HepG2 (cell line): Measurements from ENCODE around the gene IL1RAPL2. TPM values are rescaled to one million over a fixed set of nuclear protein-coding genes. Genes with fewer than 3 reads are reported as not detected.

Source experiments
- ATAC-seq: fragments of 200-7000 bp; cut with Tn5 transposase; 3 replicates; pipeline ENCODE4 v1.9.1; 2020; ENCODE audit warnings: mild to moderate bottlenecking, moderate library complexity
- BruUV-seq: library from RNA; stranded (reverse); fragments of 400-500 nt; replicated peaks from 2 replicates; lab custom pipeline; 2021; lab: Mats Ljungman, UMichigan
- CTCF ChIA-PET: fragments of 300-600 bp; formaldehyde crosslinking; extraction: SDS; loops from one replicate; lab custom pipeline; 2021; ENCODE audit warnings: low total read pairs, inconsistent platforms, low intra/inter-chr PET ratio; lab: Yijun Ruan, JAX
- POLR2A ChIA-PET: fragments of 350-600 bp; sonication (Branson Sonifier 250); formaldehyde crosslinking; loops from one replicate; lab custom pipeline; 2020; ENCODE audit warnings: antibody characterized with exemption, inconsistent platforms; lab: Yijun Ruan, JAX
- DNase-seq: peaks from one replicate; pipeline ENCODE4 v3.0.0-alpha.2; 2015; ENCODE audit warnings: low spot score
- FAIRE-seq: peaks from 3 replicates; lab custom pipeline; 2011; peaks lifted over from hg19 to GRCh38; lab: Jason Lieb, UNC
- H2AFZ ChIP-seq: one replicate; pipeline ENCODE4 v1.6.1; 2011; ENCODE audit warnings: low read length, inconsistent platforms
- H3K27ac ChIP-seq: fragments of 300-600 bp; 3 replicates; pipeline ENCODE4 v1.8.0; 2011; ENCODE audit warnings: mixed run types, mild to moderate bottlenecking, mixed read lengths, low read length, inconsistent platforms; ENCODE audit not compliant: insufficient read depth; ENCODE audit errors: extremely low read length
- H3K27me3 ChIP-seq, 2 experiments: fragments of 200-600 bp in 1 of 2; 2 replicates in 1 of 2; 3 replicates in 1 of 2; pipeline versions ENCODE4 v1.6.0 to v1.8.0; 2011; ENCODE audit warnings: low read length in 2 of 2, mild to moderate bottlenecking in 2 of 2, moderate library complexity in 2 of 2, inconsistent platforms in 1 of 2; ENCODE audit not compliant: insufficient read depth in 2 of 2, control insufficient read depth in 1 of 2
- H3K36me3 ChIP-seq, 2 experiments: fragments of 200-600 bp in 1 of 2; replicated peaks in 1 of 2; 2 replicates in 1 of 2; 3 replicates in 1 of 2; pipeline versions ENCODE4 v1.5.1 to v1.8.0; 2011; ENCODE audit warnings: low read length in 2 of 2, inconsistent platforms in 1 of 2; ENCODE audit not compliant: insufficient read depth in 2 of 2, control insufficient read depth in 1 of 2
- H3K4me1 ChIP-seq: 2 replicates; pipeline ENCODE4 v1.5.1; 2012; ENCODE audit warnings: low read length, inconsistent platforms; ENCODE audit not compliant: insufficient read depth
- H3K4me2 ChIP-seq: 2 replicates; pipeline ENCODE4 v1.6.0; 2011; ENCODE audit warnings: low read depth, low read length, inconsistent platforms
- H3K4me3 ChIP-seq, 3 experiments: fragments of 200-600 bp in 1 of 3; sonication (generic), shearing (Covaris generic) in 1 of 3; replicated peaks in 1 of 3; 2 replicates each; pipeline ENCODE4 v1.5.1; 2011 to 2016; ENCODE audit warnings: low read length in 3 of 3, inconsistent platforms in 2 of 3, low read depth in 2 of 3, mild to moderate bottlenecking in 2 of 3, control low read depth in 1 of 3, mixed read lengths in 1 of 3; ENCODE audit not compliant: insufficient read depth in 1 of 3
- H3K79me2 ChIP-seq: one replicate; pipeline ENCODE4 v1.6.1; 2011; ENCODE audit warnings: low read length, inconsistent platforms; ENCODE audit not compliant: insufficient read depth
- H3K9ac ChIP-seq: 2 replicates; pipeline ENCODE4 v1.6.0; 2011; ENCODE audit warnings: mild to moderate bottlenecking, low read depth, low read length, inconsistent platforms; ENCODE audit not compliant: insufficient read depth
- H3K9me3 ChIP-seq: 2 replicates; pipeline ENCODE4 v1.5.1; 2012; ENCODE audit warnings: mild to moderate bottlenecking, low read length
- H4K20me1 ChIP-seq: 2 replicates; pipeline ENCODE4 v1.6.0; 2011; ENCODE audit warnings: inconsistent platforms, mild to moderate bottlenecking, low read length, moderate library complexity; ENCODE audit not compliant: insufficient read depth
- ATRX ChIP-seq: sonication (generic); formaldehyde crosslinking; IDR thresholded peaks from 2 replicates; pipeline ENCODE4 v1.4.0; 2020; ENCODE audit warnings: missing genetic modification reagents, borderline replicate concordance
- BHLHE40 ChIP-seq: IDR thresholded peaks from 2 replicates; pipeline ENCODE4 v1.6.1; 2011; ENCODE audit warnings: low read length, improper control_type of control experiment
- DBP ChIP-seq: sonication (generic); formaldehyde crosslinking; IDR thresholded peaks from 2 replicates; pipeline ENCODE4 v1.4.0; 2020; ENCODE audit warnings: missing genetic modification reagents; ENCODE audit errors: not compliant biosample characterization
- EEA1 ChIP-seq: sonication (generic); formaldehyde crosslinking; IDR thresholded peaks from 2 replicates; pipeline ENCODE4 v1.5.1; 2020; ENCODE audit warnings: mild to moderate bottlenecking, missing genetic modification reagents, borderline replicate concordance
- ETV5 ChIP-seq: IDR thresholded peaks from 2 replicates; pipeline ENCODE4 v1.6.1; 2018; ENCODE audit warnings: missing biosample characterization, missing genetic modification reagents, inconsistent platforms, borderline replicate concordance
- MEIS1 ChIP-seq: sonication (generic); formaldehyde crosslinking; IDR thresholded peaks from 2 replicates; pipeline ENCODE4 v1.9.0; 2021; ENCODE audit warnings: mild to moderate bottlenecking, missing genetic modification reagents, moderate library complexity, borderline replicate concordance
- SKI ChIP-seq: fragments of 450-650 bp; IDR thresholded peaks from one replicate; pipeline ENCODE4 v1.6.1; 2018; ENCODE audit warnings: mild to moderate bottlenecking; ENCODE audit not compliant: partially characterized antibody
- SRSF1 ChIP-seq: fragments of 200-400 bp; formaldehyde crosslinking; optimal IDR thresholded peaks from 2 replicates; pipeline ENCODE3; 2017; ENCODE audit warnings: mild to moderate bottlenecking, low read depth, low read length, moderate library complexity
- TP53 ChIP-seq: sonication (generic); formaldehyde crosslinking; conservative IDR thresholded peaks from 2 replicates; pipeline ENCODE4 v1.4.0; 2020; ENCODE audit warnings: missing genetic modification reagents
- USF2 ChIP-seq, 2 experiments: sonication (generic) in 1 of 2; formaldehyde crosslinking in 1 of 2; IDR thresholded peaks; 2 replicates each; pipeline versions ENCODE4 v1.5.1 to v1.6.1; 2011 to 2020; ENCODE audit warnings: borderline replicate concordance in 1 of 2, low read depth in 1 of 2, low read length in 1 of 2, mild to moderate bottlenecking in 1 of 2, missing genetic modification reagents in 1 of 2, moderate library complexity in 1 of 2
- ZFAT ChIP-seq: sonication (generic); formaldehyde crosslinking; conservative IDR thresholded peaks from 2 replicates; pipeline ENCODE4 v1.8.1; 2023; ENCODE audit warnings: missing genetic modification reagents, inconsistent platforms
- ZNF33A ChIP-seq: sonication (generic); formaldehyde crosslinking; IDR thresholded peaks from 2 replicates; pipeline ENCODE4 v1.5.1; 2020; ENCODE audit warnings: missing genetic modification reagents, mild to moderate bottlenecking, moderate library complexity, borderline replicate concordance
- ZNF737 ChIP-seq: sonication (generic); formaldehyde crosslinking; IDR thresholded peaks from 2 replicates; pipeline ENCODE4 v1.5.0; 2020; ENCODE audit warnings: missing genetic modification reagents, mild to moderate bottlenecking, borderline replicate concordance
- WGBS: methylation state at CpG from one replicate; pipeline ENCODE4 v1.1.6; 2017; ENCODE audit warnings: low lambda C conversion rate; 5-methylcytosine and 5-hydroxymethylcytosine counted together
- in situ Hi-C: cut with HindIII; loops from 2 replicates; pipeline ENCODE4 v1.10.0; 2017; ENCODE audit warnings: low pct_unique_long_range_greater_than_20kb; ENCODE audit not compliant: extremely low pct_ligation_motif_present
- intact Hi-C: fragments of 100-400 bp; cut with micrococcal nuclease; formaldehyde crosslinking; loops from one replicate; pipeline ENCODE4 v1.10.0; 2022; ENCODE audit not compliant: unreplicated experiment
- polyA plus RNA-seq, 8 experiments: library from polyadenylated mRNA; depleted of rRNA in 3 of 8; stranded (reverse) in 7 of 8; unstranded in 1 of 8; fragments of >200 nt; fragmentation: Illumina TruSeq in 4 of 8; extraction: Trizol in 4 of 8; gene quantifications; 2 replicates each; pipeline versions ENCODE4 v1.2.1 to v1.2.3, GENCODE V29; 2011 to 2016; ENCODE audit warnings: low read depth in 4 of 8, missing spikeins in 1 of 8, mixed read lengths in 1 of 8; ENCODE audit not compliant: insufficient read depth in 1 of 8
- total RNA-seq, 5 experiments: library from RNA; depleted of rRNA; stranded (reverse); fragments of >200 nt; fragmentation: Illumina TruSeq; extraction: Trizol; gene quantifications; 2 replicates each; pipeline ENCODE4 v1.2.3, GENCODE V29; 2016; ENCODE audit warnings: low read depth in 1 of 5

IL1RAPL2 gene
- total and polyA plus RNA-seq, 2 of the 13 experiments (the other 11 are each of a cell fraction or from before 2014, with no cell fraction given) = not detected

GRCh38 chrX:105752338-105752956 is 1186.4 kb downstream of the IL1RAPL2 start:
- ChIA-PET POLR2A (no interaction called here), CTCF (no interaction called here)
- no peaks in the 10 kb centered on the region for H4K20me1 ChIP-seq
- no peak overlapping the region for H3K27ac ChIP-seq
- DNase-seq (no peak), FAIRE-seq (no peak), ATAC-seq (no peak)
- H3K79me2 ChIP-seq = no peaks in the 10 kb centered on the region
- intact Hi-C loops = no loop called here
- TF ChIP-seq USF2 (IDR thresholded peaks at IDR 0.05; ENCODE audit: low read depth, low read length) = no peak
- no peak for TF ChIP-seq USF2 (CRISPR knock-in tag; IDR thresholded peaks at IDR 0.05; ENCODE audit: borderline replicate concordance)
- TF ChIP-seq ZFAT (CRISPR knock-in tag) = no peak
- TF ChIP-seq DBP (CRISPR knock-in tag) = no peak
- no peak for TF ChIP-seq SRSF1
- no peak for TF ChIP-seq ZNF33A (CRISPR knock-in tag)
- no peak for TF ChIP-seq ETV5 (CRISPR knock-in tag)
- no peak for TF ChIP-seq ATRX (CRISPR knock-in tag)
- no peak for TF ChIP-seq SKI
- no peak for TF ChIP-seq MEIS1
- TF ChIP-seq BHLHE40 = no peak
- TF ChIP-seq EEA1 = no peak
- no peak for TF ChIP-seq ZNF737 (CRISPR knock-in tag)
- TF ChIP-seq TP53 (CRISPR knock-in tag) = no peak
- H3K4me3 ChIP-seq = no peak overlapping the region
- H3K36me3 ChIP-seq = no peaks in the 10 kb centered on the region
- H3K4me2 ChIP-seq = no peak overlapping the region
- no peaks in the 10 kb centered on the region for H3K27me3 ChIP-seq
- 0% methylated on average over 5 of the region's 6 CpGs for WGBS
- H3K9ac ChIP-seq = no peak overlapping the region
- H2AFZ ChIP-seq = no peak overlapping the region
- no TSS peak for BruUV-seq
- H3K4me1 ChIP-seq = no peaks in the 10 kb centered on the region
- in situ Hi-C loops = no loop called here
- H3K9me3 ChIP-seq = no peaks in the 10 kb centered on the region
